ENCODE measurements around the gene AKAP13.

The AKAP13 gene

DNA sequence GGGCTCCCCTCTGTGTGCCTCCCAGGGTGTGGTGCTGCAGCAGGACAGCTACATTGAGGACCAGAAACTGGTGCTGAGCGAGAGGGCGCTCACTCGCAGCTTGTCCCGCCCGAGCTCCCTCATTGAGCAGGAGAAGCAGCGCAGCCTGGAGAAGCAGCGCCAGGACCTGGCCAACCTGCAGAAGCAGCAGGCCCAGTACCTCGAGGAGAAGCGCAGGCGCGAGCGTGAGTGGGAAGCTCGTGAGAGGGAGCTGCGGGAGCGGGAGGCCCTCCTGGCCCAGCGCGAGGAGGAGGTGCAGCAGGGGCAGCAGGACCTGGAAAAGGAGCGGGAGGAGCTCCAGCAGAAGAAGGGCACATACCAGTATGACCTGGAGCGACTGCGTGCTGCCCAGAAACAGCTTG, 360.6 kb downstream of the AKAP13 start:
- no peak for DNase-seq (ENCODE audit: low read depth)

DNA sequence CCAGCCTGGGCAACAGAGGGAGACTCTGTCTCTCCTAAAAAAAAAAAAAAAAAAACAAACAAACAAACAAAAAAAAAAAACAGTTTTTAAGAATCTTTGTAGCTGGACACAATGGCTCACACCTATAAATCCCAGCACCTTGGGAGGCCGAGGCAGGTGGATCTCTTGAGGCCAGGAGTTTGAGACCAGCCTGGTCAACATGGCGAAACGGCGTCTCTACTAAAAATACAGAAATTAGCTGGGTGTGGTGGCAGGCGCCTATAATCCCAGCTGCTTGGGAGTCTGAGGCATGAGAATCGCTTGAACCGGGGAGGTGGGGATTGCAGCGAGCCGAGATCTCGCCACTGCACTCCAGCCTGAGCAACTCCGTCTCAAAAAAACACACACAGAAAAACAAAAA, 361.3 kb downstream of the AKAP13 start:
- DNase-seq (ENCODE audit: low read depth) = no peak

GRCh38 chr15:85742186-85742821, 361.9 kb downstream of the AKAP13 start:
- DNase-seq (ENCODE audit: low read depth) = no peak

DNA sequence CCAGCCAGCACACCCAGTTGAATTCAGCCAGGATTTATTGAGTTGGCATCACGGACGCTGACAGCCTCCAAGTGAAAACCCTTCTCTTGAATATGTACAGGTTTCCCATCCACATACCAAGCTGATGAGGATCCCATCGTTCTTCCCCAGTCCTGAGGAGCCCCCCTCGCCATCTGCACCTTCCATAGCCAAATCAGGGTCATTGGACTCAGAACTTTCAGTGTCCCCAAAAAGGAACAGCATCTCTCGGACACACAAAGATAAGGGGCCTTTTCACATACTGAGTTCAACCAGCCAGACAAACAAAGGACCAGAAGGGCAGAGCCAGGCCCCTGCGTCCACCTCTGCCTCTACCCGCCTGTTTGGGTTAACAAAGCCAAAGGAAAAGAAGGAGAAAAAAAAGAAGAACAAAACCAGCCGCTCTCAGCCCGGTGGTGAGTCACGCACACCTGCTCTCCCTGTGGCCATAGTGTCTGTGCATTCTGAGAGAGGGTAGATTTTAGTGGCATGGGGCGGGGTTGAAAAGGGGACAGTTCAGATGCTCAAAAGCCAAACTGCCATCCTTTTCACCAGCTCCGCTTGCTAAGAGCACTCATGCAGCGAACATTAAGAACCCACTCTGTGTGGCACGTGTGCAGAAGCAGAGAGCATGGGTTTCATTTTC, 363.1 kb downstream of the AKAP13 start:
- DNase-seq (ENCODE audit: low read depth) = no peak

- DNase-seq (ENCODE audit: low read depth) = no peak
These were observed 364.2 kb downstream of the AKAP13 start for GRCh38 chr15:85744579-85744978.

DNA sequence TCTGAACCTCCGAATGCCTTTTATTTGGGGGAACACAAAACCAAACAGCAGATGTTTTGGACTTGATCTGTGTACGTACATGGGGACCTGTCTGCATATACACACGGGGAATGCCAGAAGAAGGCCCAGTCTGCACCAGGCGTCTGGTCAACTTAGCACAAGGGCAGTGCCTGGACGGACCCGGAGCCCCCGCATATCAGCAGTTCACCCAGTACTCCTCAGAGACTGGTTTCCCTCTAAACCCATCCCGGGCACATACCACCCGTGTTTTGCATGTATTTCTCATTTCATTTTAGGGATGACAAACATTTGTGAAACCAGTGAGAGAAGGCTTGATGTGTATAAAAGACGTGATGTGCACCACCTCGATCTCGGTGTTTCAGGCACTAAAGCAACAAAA, 364.6 kb downstream of the AKAP13 start:
- no peak for DNase-seq (ENCODE audit: low read depth)

- no peak for DNase-seq (ENCODE audit: low read depth)
These were observed 365.2 kb downstream of the AKAP13 start for GRCh38 chr15:85745525-85746150.

- no peak for DNase-seq (ENCODE audit: low read depth)
These were observed 366.2 kb downstream of the AKAP13 start for GRCh38 chr15:85746641-85747040.

- DNase-seq (ENCODE audit: low read depth) = no peak
These were observed 367.8 kb downstream of the AKAP13 start for GRCh38 chr15:85748176-85748575.

DNA sequence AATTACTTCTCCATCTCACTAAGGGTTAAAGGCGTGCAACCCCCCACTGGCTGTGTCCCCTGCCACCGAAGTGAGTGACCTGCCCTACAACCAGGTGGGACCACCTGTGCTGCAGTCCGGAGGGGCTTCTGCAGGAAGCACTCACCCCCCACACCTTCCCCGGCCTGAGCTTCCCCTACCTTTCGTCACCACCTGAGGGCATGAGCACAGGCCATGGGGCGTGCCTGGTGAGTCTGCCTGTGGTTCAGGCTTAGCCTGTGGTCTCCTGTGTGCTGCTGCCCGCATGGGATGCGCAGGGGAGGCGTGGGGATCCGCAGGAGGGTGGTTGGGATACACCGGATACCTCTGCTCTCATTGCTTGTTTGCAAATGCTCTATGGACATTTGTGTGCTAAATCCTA, 368.3 kb downstream of the AKAP13 start:
- no peak for DNase-seq (ENCODE audit: low read depth)

- DNase-seq (ENCODE audit: low read depth) = no peak
These were observed 369.1 kb downstream of the AKAP13 start for GRCh38 chr15:85749261-85750151.

GRCh38 chr15:85750319-85751290, 370.2 kb downstream of the AKAP13 start:
- DNase-seq (ENCODE audit: low read depth) = no peak

GRCh38 chr15:85751291-85752123, 371.1 kb downstream of the AKAP13 start:
- DNase-seq (ENCODE audit: low read depth) = no peak

DNA sequence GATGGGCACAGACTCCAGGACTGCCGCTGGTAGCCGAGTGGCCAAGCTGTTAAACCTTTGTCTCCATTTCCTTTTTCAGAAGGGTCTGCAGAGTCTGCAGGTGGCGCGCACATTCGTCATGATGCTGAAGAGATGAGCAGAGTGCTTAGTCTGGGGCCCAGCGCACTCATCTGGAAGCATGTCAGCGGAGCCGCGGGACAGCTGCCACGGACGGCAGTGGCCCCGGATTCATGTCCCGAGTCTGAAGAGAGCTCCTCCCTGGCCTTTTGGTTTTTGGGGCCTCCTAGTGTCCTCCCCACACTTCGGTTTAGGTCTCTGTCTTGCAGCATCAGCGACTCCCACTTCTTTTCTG, 371.7 kb downstream of the AKAP13 start:
- no peak for DNase-seq (ENCODE audit: low read depth)

DNA sequence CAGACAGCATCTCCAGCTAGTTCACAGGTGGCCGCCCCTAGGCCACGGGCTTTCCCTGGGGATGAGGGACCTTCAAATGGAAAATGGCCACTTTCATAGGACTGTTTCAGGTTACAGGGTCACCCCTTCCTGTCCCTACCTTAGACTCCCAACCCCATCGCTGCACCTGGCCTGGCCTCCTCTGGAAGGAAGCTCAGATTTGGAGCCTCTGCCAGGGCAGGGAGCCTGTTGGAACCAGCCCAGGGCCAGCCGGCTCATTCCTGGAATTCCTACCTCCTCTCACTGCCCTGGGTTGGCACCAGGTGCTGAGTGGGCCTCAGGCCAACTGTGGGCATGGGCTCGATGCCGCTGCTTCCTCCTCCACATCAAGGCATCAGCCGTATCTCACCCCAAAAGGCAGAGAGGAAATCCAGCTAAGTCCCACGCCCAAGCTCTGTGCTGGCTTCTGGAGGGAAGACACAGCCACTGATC, 372.1 kb downstream of the AKAP13 start:
- DNase-seq (ENCODE audit: low read depth) = no peak

- DNase-seq (ENCODE audit: low read depth) = no peak
These were observed 372.9 kb downstream of the AKAP13 start for GRCh38 chr15:85753261-85753660.

- DNase-seq (ENCODE audit: low read depth) = no peak
These were observed 373.5 kb downstream of the AKAP13 start for GRCh38 chr15:85753791-85754452.

- DNase-seq (ENCODE audit: low read depth) = no peak
These were observed 374.6 kb downstream of the AKAP13 start for GRCh38 chr15:85754989-85755388.

- no peak for DNase-seq (ENCODE audit: low read depth)
These were observed 375.1 kb downstream of the AKAP13 start for GRCh38 chr15:85755471-85755870.

- DNase-seq (ENCODE audit: low read depth) = no peak
These were observed 375.5 kb downstream of the AKAP13 start for GRCh38 chr15:85755942-85756341.

Measured in stimulated activated CD4-positive, alpha-beta T cell treated with anti-CD3 and anti-CD28 coated beads, Interleukin-2, amount 100 ng/mL, for 4 hours (primary cell).